Heart right ventricle (tissue), 16 donors: ENCODE measurements around the gene LCORL. TPM values are rescaled to one million over a fixed set of nuclear protein-coding genes. Genes with fewer than 3 reads are reported as not detected.
A peak's percentile ranks its signal among the peaks of the same experiment; 100 is the strongest.

ENCODE experiments used
- ATAC-seq, 8 donors: fragments of 200-7000 bp; cut with Tn5 transposase; one replicate each; pipeline ENCODE4 v1.9.1; 2020; ENCODE audit warnings: mild to moderate bottlenecking in 8 of 8, moderate library complexity in 8 of 8, moderate number of reproducible peaks in 1 of 8
- DNase-seq, 2 donors: peaks; one replicate each; pipeline ENCODE4 v3.0.0-alpha.2; 2020
- H3K27ac ChIP-seq, 10 donors: fragments of 200-600 bp; sonication (generic) in 2 of 10; one replicate each; pipeline versions ENCODE4 v1.5.0 to v1.8.0; 2020 to 2022; ENCODE audit warnings: mild to moderate bottlenecking in 3 of 10
- H3K27me3 ChIP-seq, 7 donors: fragments of 200-600 bp; one replicate each; pipeline ENCODE4 v1.8.0; 2021 to 2022; ENCODE audit warnings: mild to moderate bottlenecking in 2 of 7
- H3K36me3 ChIP-seq, 9 donors: fragments of 200-600 bp; sonication (generic) in 1 of 9; one replicate each; pipeline versions ENCODE4 v1.5.0 to v1.8.0; 2020 to 2022; ENCODE audit warnings: mild to moderate bottlenecking in 2 of 9
- H3K4me1 ChIP-seq, 9 donors: fragments of 200-600 bp; sonication (generic) in 1 of 9; one replicate each; pipeline versions ENCODE4 v1.5.0 to v1.8.0; 2020 to 2022; ENCODE audit warnings: mild to moderate bottlenecking in 4 of 9
- H3K4me3 ChIP-seq, 10 donors: fragments of 200-600 bp; sonication (generic) in 2 of 10; one replicate each; pipeline versions ENCODE4 v1.5.0 to v1.8.0; 2020 to 2022; ENCODE audit warnings: mild to moderate bottlenecking in 7 of 10, moderate library complexity in 2 of 10
- H3K9me3 ChIP-seq, 11 donors: fragments of 200-600 bp in 10 of 11; sonication (generic) in 2 of 11; one replicate each; pipeline versions ENCODE4 v1.5.0 to v1.8.0; 2013 to 2022; ENCODE audit warnings: mild to moderate bottlenecking in 2 of 11, control low read depth in 1 of 11, moderate library complexity in 1 of 11
- CTCF ChIP-seq, 9 donors: fragments of 200-600 bp; sonication (generic) in 2 of 9; IDR thresholded peaks; one replicate each; pipeline versions ENCODE4 v1.5.0 to v1.8.0; 2021 to 2022; ENCODE audit warnings: antibody characterized with exemption in 9 of 9, mild to moderate bottlenecking in 5 of 9, moderate library complexity in 1 of 9
- WGBS, 2 donors: extraction: QIAGEN DNeasy Blood & Tissue Kit; methylation state at CpG; one replicate each; pipeline ENCODE4 v1.1.7; 2013; ENCODE audit warnings: inconsistent platforms in 1 of 2; 5-methylcytosine and 5-hydroxymethylcytosine counted together
- intact Hi-C, 10 donors: fragments of 100-400 bp; cut with DNase I; formaldehyde crosslinking; loops; one replicate each; pipeline versions ENCODE4 v1.11.1 to v1.14.2; 2022
- polyA plus RNA-seq, 2 donors: library from polyadenylated mRNA; stranded (reverse); fragments of 200-250 nt; gene quantifications; one replicate each; pipeline ENCODE4 v1.2.3, GENCODE V29; 2013
- total RNA-seq, 10 donors: library from RNA; stranded (reverse); fragmentation: NEBNext Ultra II Directional in 3 of 10; extraction: Animal tissue kit (Norgen Biotek cat#: 25700) in 3 of 10; gene quantifications; one replicate each; pipeline versions ENCODE4 v1.2.1 to v1.2.4, GENCODE V29; 2021 to 2023
- donor health status: Arrhythmogenic right ventricular cardiomyopathy.
- donor health status: ischemic (EF 13 %, LVEDD 7.1; RV severe dilation, severe dysfunction).
- donor health status: healthy with polysubstance abuse.
- donor health status: DM: no; HTN: yes; CAD: no.
- donor health status: DM: no; HTN: no; CAD: no.
- donor health status: ischemic (EF 25% LVEDD 6.9; RV normal size, moderate dysfunction).
- donor health status: ischemic (EF 25% LVEDD 5.7; RV mildly dilated, moderate dysfunction).
- donor health status: healthy.
- donor health status: DM: yes; HTN: yes; CAD: no.
- donor health status: Ischemic cardiomyopathy.
- donor health status: ischemic (EF 35%, LVEDD 5.7; RV mildly dilated, moderate dysfunction).
- donor health status: nonischemic (EF 11% LVEDD 7.7; RV severe dilation, severe dysfunction).
- donor health status: DM: yes; HTN: yes; CAD: no.
- donor health status: PGD.
- donor health status: ischemic (EF 29% LVEDD 5.4; RV normal size, mild dysfunction).
- donor health status: nonischemic (EF 23%, LVEDD 6.1; RV moderate dilation, normal function).

LCORL gene
- total and polyA plus RNA-seq, 12 donors = 1.7 to 11.1 (median 6.4) TPM

GRCh38 chr4:17812801-17813200 lies 208.8 kb downstream of the LCORL start:
- DNase-seq = no peak
- H3K9me3 ChIP-seq = no peaks in the 10 kb centered on the region
- ATAC-seq = no peak
- intact Hi-C loops = loop anchor here in 6 of 10 donors (5.0 to 10.0 kb wide), 8 partner anchors 198 to 782 kb away; partner anchors contain the start of genes LCORL (in 3 of the 6), LAP3 (in 1 of the 6) and MED28 (in 1 of the 6)
- no peak overlapping the region for H3K4me3 ChIP-seq
- no peak overlapping the region for H3K27ac ChIP-seq
- H3K27me3 ChIP-seq = no peaks in the 10 kb centered on the region
- H3K4me1 ChIP-seq = peaks cover 0 to 47% (median 26%) of the 10 kb centered on the region in 9 donors
- H3K36me3 ChIP-seq = no peaks in the 10 kb centered on the region
- no peak for TF ChIP-seq CTCF (IDR thresholded peaks at IDR 0.05)
- 65 to 67% methylated on average over 3 of the region's 3 CpGs for WGBS, 2 donors

- Histone ChIP-seq H3K9me3 (no peaks in the 10 kb centered on the region), H3K4me1 (peaks cover 0 to 53% (median 33%) of the 10 kb centered on the region in 9 donors), H3K27ac (no peak overlapping the region), H3K36me3 (no peaks in the 10 kb centered on the region), H3K27me3 (no peaks in the 10 kb centered on the region), H3K4me3 (peak overlapping the region in 1 of 10 donors; percentile 85)
- ATAC-seq (no peak), DNase-seq (no peak)
- intact Hi-C loops = loop anchor here in 6 of 10 donors (5.0 to 10.0 kb wide), 8 partner anchors 197 to 783 kb away; partner anchors contain the start of genes LCORL (in 3 of the 6), LAP3 (in 1 of the 6) and MED28 (in 1 of the 6)
- TF ChIP-seq CTCF (IDR thresholded peaks at IDR 0.05) = no peak
- 10 to 16% methylated on average over 3 of the region's 3 CpGs for WGBS, 2 donors
Measured at GRCh38 chr4:17812125-17812524, 209.4 kb downstream of the LCORL start.

- Histone ChIP-seq H3K27me3 (no peaks in the 10 kb centered on the region), H3K36me3 (no peaks in the 10 kb centered on the region), H3K4me1 (peaks cover 0 to 63% (median 41%) of the 10 kb centered on the region in 9 donors), H3K27ac (peak overlapping the region in 2 of 10 donors; percentile 97), H3K9me3 (no peaks in the 10 kb centered on the region), H3K4me3 (peak overlapping the region; percentile 63 to 91 (median 84))
- DNase-seq (peak in 1 of 2 donors; percentile 25), ATAC-seq (peak in 2 of 8 donors; percentile 16 to 56)
- no peak for TF ChIP-seq CTCF (IDR thresholded peaks at IDR 0.05)
- 0 to 1% methylated on average over 36 to 48 of the region's 48 CpGs for WGBS, 2 donors
- intact Hi-C loops = loop anchor here in 7 of 10 donors (2.0 to 10.0 kb wide), 9 partner anchors 196 to 784 kb away; partner anchors contain the start of genes LCORL (in 3 of the 7), LAP3 (in 1 of the 7) and MED28 (in 1 of the 7)
Measured at GRCh38 chr4:17811078-17811603, 210.4 kb downstream of the LCORL start.

- H3K4me1 ChIP-seq = peaks cover 0 to 63% (median 41%) of the 10 kb centered on the region in 9 donors
Measured at GRCh38 chr4:17810260-17811077, 211.1 kb downstream of the LCORL start, which contains the start of the genes DCAF16 and NCAPG. TSS of gene DCAF16 (minus strand) at chr4:17810757. CDS start at chr4:17804141, 6,616 bp downstream. TSS of gene NCAPG (plus strand) at chr4:17810979. CDS start at chr4:17811078, 99 bp downstream.

More at GRCh38 chr4:17810260-17811077, 211.1 kb downstream of the LCORL start, which contains the start of the genes DCAF16 and NCAPG:
- WGBS, 2 donors = 0% methylated on average over 69 of the region's 69 CpGs
- peak within 1 kb of the TSS; percentile 88 to 98 (median 95) for H3K27ac ChIP-seq
- no peak for TF ChIP-seq CTCF (IDR thresholded peaks at IDR 0.05)
- intact Hi-C loops = loop anchor here in 7 of 10 donors (1.0 to 10.0 kb wide), 10 partner anchors 196 to 784 kb away; partner anchors contain the start of genes LCORL (in 3 of the 7), LAP3 (in 1 of the 7) and MED28 (in 1 of the 7)
- H3K27me3 ChIP-seq = no peaks in the 10 kb centered on the region
- peak; percentile 99 to 100 for DNase-seq
- no peaks in the 10 kb centered on the region for H3K36me3 ChIP-seq
- peak within 1 kb of the TSS; percentile 63 to 91 (median 84) for H3K4me3 ChIP-seq
- no peaks in the 10 kb centered on the region for H3K9me3 ChIP-seq
- ATAC-seq = peak; percentile 100
